Measurements from ENCODE around the gene PLA2R1. TPM values are rescaled to one million over a fixed set of nuclear protein-coding genes. Genes with fewer than 3 reads are reported as not detected.

Gene PLA2R1
- total and polyA plus RNA-seq, 2 donors (not counting 1 experiment from before 2014, with no cell fraction given): 8.0 to 8.3 TPM

DNA sequence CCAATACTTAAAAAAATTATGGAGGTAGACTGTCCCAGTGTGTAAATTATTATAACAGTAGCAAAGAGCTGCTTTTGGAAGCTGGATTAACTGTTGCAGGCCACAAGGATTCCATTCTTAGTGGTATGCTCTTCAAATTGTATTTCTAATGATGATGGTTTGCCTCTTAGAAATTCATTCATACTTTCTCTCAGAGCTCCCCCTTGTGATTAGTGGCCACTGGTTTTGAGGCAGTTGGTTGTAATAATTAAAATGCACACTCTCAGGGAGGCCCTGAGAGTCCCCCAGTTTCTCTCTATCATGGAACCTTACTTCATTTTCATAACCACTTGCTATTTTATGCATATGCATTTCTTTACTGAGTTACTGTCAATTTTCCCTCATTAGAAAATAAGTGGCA is 122.5 kb downstream of the PLA2R1 start:
- TF ChIP-seq, protein P1, sequence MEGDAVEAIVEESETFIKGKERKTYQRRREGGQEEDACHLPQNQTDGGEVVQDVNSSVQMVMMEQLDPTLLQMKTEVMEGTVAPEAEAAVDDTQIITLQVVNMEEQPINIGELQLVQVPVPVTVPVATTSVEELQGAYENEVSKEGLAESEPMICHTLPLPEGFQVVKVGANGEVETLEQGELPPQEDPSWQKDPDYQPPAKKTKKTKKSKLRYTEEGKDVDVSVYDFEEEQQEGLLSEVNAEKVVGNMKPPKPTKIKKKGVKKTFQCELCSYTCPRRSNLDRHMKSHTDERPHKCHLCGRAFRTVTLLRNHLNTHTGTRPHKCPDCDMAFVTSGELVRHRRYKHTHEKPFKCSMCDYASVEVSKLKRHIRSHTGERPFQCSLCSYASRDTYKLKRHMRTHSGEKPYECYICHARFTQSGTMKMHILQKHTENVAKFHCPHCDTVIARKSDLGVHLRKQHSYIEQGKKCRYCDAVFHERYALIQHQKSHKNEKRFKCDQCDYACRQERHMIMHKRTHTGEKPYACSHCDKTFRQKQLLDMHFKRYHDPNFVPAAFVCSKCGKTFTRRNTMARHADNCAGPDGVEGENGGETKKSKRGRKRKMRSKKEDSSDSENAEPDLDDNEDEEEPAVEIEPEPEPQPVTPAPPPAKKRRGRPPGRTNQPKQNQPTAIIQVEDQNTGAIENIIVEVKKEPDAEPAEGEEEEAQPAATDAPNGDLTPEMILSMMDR (conservative IDR thresholded peaks at IDR 0.05 in 1 of 2, IDR thresholded peaks at IDR 0.05 in 1 of 2; ENCODE audit: low read depth in 1 of 2, low read length in 2 of 2): peak; percentile 42 to 48
- TF ChIP-seq EZH2 (IDR thresholded peaks at IDR 0.05; ENCODE audit: low read length, missing control alignments): no peak
- DNase-seq (ENCODE audit: low read depth in 2 of 2): peak; percentile 36 to 51

DNA sequence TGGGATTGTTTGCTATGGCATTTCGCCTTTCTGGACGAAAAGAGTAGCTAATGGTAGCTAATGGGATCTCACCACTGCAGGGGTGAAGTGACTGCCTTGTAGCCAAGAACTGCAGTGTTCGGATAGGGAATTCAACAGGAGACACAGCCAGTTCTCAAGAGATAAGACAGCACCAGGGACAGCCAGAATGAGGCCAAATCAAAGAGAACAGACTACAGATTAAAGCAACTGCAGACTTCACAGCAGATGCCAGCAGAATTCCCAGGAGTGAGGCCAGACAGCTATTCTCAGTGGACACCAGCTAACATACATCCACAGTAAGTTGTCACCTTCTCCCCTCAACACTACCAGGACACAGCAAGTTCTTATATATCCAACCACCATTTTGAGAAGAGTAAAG is 124.0 kb downstream of the PLA2R1 start:
- no peak for DNase-seq (ENCODE audit: low read depth in 2 of 2)
- Histone ChIP-seq H3K4me3 (replicated peaks in 1 of 4; ENCODE audit: control extremely low read depth in 1 of 4, insufficient read depth in 1 of 4, low read depth in 3 of 4, low read length in 4 of 4) (no peak overlapping the region), H3K27me3 (ENCODE audit: control insufficient read depth, insufficient read depth, low read length) (no peaks in the 10 kb centered on the region), H3K27ac (ENCODE audit: insufficient read depth, low read length) (no peak overlapping the region), H3K4me2 (ENCODE audit: extremely low read depth, insufficient read depth, low read length) (no peak overlapping the region), H3K4me1 (ENCODE audit: control insufficient read depth, extremely low read depth, insufficient read depth, low read length) (no peaks in the 10 kb centered on the region), H3K9ac (ENCODE audit: insufficient read depth, low read length) (no peak overlapping the region), H3K9me3 (ENCODE audit: control insufficient read depth, insufficient read depth, low read depth, low read length) (no peaks in the 10 kb centered on the region), H3K79me2 (ENCODE audit: control insufficient read depth, insufficient read depth, low read length) (no peaks in the 10 kb centered on the region), H2AFZ (ENCODE audit: low read length) (no peak overlapping the region), H4K20me1 (ENCODE audit: control insufficient read depth, extremely low read depth, insufficient read depth, low read length) (no peaks in the 10 kb centered on the region), H3K36me3 (ENCODE audit: control insufficient read depth, insufficient read depth, low read length) (no peaks in the 10 kb centered on the region)
- no peak for TF ChIP-seq EZH2 (IDR thresholded peaks at IDR 0.05; ENCODE audit: low read length, missing control alignments)
- TF ChIP-seq, protein P1 (conservative IDR thresholded peaks at IDR 0.05 in 1 of 2, IDR thresholded peaks at IDR 0.05 in 1 of 2; ENCODE audit: low read depth in 1 of 2, low read length in 2 of 2): no peak

More for the DNA sequence above, 122.5 kb downstream of the PLA2R1 start:
- Histone ChIP-seq H3K4me3 (replicated peaks in 1 of 4; ENCODE audit: control extremely low read depth in 1 of 4, insufficient read depth in 1 of 4, low read depth in 3 of 4, low read length in 4 of 4) (no peak overlapping the region), H3K27ac (ENCODE audit: insufficient read depth, low read length) (no peak overlapping the region), H3K4me1 (ENCODE audit: control insufficient read depth, extremely low read depth, insufficient read depth, low read length) (no peaks in the 10 kb centered on the region), H2AFZ (ENCODE audit: low read length) (no peak overlapping the region), H3K4me2 (ENCODE audit: extremely low read depth, insufficient read depth, low read length) (no peak overlapping the region), H4K20me1 (ENCODE audit: control insufficient read depth, extremely low read depth, insufficient read depth, low read length) (no peaks in the 10 kb centered on the region), H3K36me3 (ENCODE audit: control insufficient read depth, insufficient read depth, low read length) (no peaks in the 10 kb centered on the region), H3K79me2 (ENCODE audit: control insufficient read depth, insufficient read depth, low read length) (no peaks in the 10 kb centered on the region), H3K27me3 (ENCODE audit: control insufficient read depth, insufficient read depth, low read length) (no peaks in the 10 kb centered on the region), H3K9me3 (ENCODE audit: control insufficient read depth, insufficient read depth, low read depth, low read length) (no peaks in the 10 kb centered on the region), H3K9ac (ENCODE audit: insufficient read depth, low read length) (no peak overlapping the region)

DNA sequence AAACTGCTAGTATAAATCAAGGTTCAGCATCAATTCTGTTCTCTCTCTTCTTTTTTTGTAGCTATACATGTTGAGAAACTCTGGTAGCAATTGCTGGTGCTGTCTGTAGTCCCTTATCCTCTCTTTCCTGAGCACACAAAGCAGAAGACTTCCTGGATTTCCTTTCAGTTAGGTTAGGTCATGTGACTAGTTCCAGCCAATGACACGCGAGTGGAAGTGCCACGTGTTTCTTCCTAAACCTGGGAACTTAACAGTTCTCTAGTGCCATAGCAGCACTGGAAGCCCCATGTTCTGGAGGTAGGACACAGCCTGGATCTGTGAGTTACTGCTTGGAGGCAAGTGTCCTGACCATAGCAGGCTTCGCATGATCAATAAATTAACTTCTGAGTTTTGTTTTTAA is 125.9 kb downstream of the PLA2R1 start:
- TF ChIP-seq, protein P1 (conservative IDR thresholded peaks at IDR 0.05 in 1 of 2, IDR thresholded peaks at IDR 0.05 in 1 of 2; ENCODE audit: low read depth in 1 of 2, low read length in 2 of 2): no peak
- no peak for TF ChIP-seq EZH2 (IDR thresholded peaks at IDR 0.05; ENCODE audit: low read length, missing control alignments)

More for the DNA sequence above, 125.9 kb downstream of the PLA2R1 start:
- DNase-seq (ENCODE audit: low read depth in 2 of 2): no peak
- H3K9me3 ChIP-seq (ENCODE audit: control insufficient read depth, insufficient read depth, low read depth, low read length): no peaks in the 10 kb centered on the region
- H3K27ac ChIP-seq (ENCODE audit: insufficient read depth, low read length): no peak overlapping the region
- H3K36me3 ChIP-seq (ENCODE audit: control insufficient read depth, insufficient read depth, low read length): no peaks in the 10 kb centered on the region
- no peaks in the 10 kb centered on the region for H3K4me1 ChIP-seq (ENCODE audit: control insufficient read depth, extremely low read depth, insufficient read depth, low read length)
- no peak overlapping the region for H3K4me3 ChIP-seq (replicated peaks in 1 of 4; ENCODE audit: control extremely low read depth in 1 of 4, insufficient read depth in 1 of 4, low read depth in 3 of 4, low read length in 4 of 4)
- H4K20me1 ChIP-seq (ENCODE audit: control insufficient read depth, extremely low read depth, insufficient read depth, low read length): no peaks in the 10 kb centered on the region
- H3K9ac ChIP-seq (ENCODE audit: insufficient read depth, low read length): no peak overlapping the region
- no peak overlapping the region for H2AFZ ChIP-seq (ENCODE audit: low read length)
- no peaks in the 10 kb centered on the region for H3K27me3 ChIP-seq (ENCODE audit: control insufficient read depth, insufficient read depth, low read length)
- no peak overlapping the region for H3K4me2 ChIP-seq (ENCODE audit: extremely low read depth, insufficient read depth, low read length)
- no peaks in the 10 kb centered on the region for H3K79me2 ChIP-seq (ENCODE audit: control insufficient read depth, insufficient read depth, low read length)

Data from fibroblast of lung (primary cell).